Activated CD8-positive, alpha-beta memory T cell treated with anti-CD3 and anti-CD28 coated beads for 36 hours (primary cell): ENCODE measurements around the gene ZP1. TPM values are rescaled to one million over a fixed set of nuclear protein-coding genes. Genes with fewer than 3 reads are reported as not detected.

Experiments
- CTCF ChIA-PET: fragments of 350-600 bp; sonication (Branson Sonifier 250); formaldehyde crosslinking; loops from one replicate; lab custom pipeline; 2021; ENCODE audit warnings: antibody characterized with exemption; lab: Charles Lee
- POLR2A ChIA-PET: fragments of 350-600 bp; sonication (Branson Sonifier 250); formaldehyde crosslinking; loops from one replicate; lab custom pipeline; 2021; ENCODE audit warnings: antibody characterized with exemption; lab: Charles Lee
- total RNA-seq, 2 experiments: library from RNA; stranded (reverse); gene quantifications; one replicate each; pipeline ENCODE4 v1.2.3, GENCODE V29; 2021

The ZP1 gene
- total RNA-seq, 2 experiments from 2014 or later = not detected

DNA sequence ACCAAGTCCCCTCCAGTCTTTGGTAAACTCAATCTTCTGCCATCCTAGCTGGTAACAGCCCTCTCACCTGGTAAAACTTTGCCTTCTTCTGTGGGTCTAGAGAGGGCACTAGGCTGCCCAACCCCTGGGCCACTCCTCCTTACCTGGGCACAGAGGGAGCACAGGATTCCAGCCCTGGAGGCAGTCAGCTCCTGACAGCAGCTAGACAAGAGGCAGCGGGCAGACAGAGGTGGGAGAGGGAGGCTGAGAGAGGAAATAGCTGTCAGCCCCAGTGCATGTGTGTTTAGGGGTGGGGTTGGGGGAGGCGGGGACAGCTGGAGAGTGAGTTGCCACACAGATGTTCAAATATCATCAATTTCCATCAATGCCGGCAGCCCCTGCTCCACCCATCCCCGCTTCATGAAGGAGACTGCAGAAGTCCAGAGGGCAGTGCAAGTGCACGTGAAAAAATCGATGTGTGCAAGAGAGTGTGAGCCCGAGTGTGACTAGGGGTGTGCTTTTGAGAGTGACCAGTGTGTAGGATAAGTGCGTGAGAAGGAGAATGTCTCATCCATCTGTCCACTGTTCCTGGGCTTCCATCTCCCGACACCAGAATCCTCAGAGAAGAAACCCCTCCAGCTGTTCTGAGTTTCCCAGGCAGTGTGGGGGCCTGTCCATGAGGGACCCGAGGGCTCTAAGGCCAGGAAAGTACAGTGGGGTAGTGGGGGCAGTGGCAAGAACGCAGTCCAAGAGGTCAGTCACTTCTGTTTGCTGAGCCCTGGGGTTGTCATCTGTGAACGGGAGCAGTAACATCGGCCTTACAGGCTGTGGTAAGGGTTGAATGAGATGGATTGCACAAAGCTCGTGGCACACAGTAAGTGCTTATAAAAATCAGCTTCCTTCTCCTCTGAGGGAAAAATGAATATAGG, 11.4 kb upstream of the ZP1 start, which contains the start of gene PTGDR2:
TSS of gene PTGDR2 (minus strand) at position 225 of the 908 bp plus-strand sequence. CDS start 2,228 bp downstream, outside the sequence.
- ChIA-PET CTCF (interaction anchor here (1.3 kb wide), 1 partner anchor 25 kb away, joined by 5 read pairs; no protein-coding TSS in a partner anchor), POLR2A (interaction anchor here (0.5 to 0.6 kb wide), 2 partner anchors 9 to 255 kb away, joined by 3 to 5 read pairs; no protein-coding TSS in a partner anchor)

DNA sequence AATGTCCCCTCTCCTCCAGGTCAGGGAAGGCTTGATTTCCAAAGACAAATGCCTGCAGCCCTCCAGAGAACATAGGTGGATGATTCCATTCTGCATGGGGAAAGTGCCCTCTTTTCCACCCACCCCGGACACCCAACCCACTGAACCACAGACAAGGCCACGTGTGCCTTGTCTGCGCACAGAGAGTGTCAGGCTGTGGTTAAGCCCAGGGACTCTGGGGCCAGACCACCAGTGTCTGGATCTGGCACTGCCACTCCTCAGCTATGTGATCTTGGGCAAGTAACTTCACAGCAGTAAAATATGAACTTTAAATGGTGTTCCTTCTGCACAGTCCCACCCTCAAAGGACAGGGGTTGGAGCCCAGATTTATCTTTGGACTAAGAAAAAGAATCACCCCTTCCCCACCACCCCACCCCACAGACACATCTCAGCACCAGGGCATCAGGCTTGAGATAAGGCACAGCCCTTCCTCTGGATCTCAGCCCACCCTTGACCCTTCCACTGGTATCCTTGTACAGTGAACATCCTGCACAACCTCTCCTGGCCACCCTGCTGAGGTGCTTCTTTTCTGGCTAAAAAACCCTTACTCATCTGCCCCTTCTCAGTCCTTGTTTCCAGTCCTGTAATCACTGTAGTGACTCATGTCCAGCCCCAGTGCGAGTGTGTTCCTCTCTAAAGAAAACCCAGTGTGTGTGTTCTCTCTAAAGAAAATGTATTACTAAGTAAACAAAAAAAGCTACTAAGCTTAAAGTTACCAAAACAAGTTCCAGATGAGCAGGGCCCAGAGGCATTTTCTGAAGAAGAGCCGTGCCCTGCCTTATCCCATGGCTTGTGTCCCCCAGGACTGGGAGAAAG, 9.7 kb upstream of the ZP1 start:
- POLR2A ChIA-PET = no interaction called here
- CTCF ChIA-PET = interaction anchor here (1.1 kb wide), 1 partner anchor 42 kb away, joined by 4 read pairs; no protein-coding TSS in a partner anchor

GRCh38 chr11:60858236-60858635, 9.1 kb upstream of the ZP1 start:
- CTCF ChIA-PET = interaction anchor here (1.1 kb wide), 1 partner anchor 41 kb away, joined by 4 read pairs; no protein-coding TSS in a partner anchor
- POLR2A ChIA-PET = no interaction called here

DNA sequence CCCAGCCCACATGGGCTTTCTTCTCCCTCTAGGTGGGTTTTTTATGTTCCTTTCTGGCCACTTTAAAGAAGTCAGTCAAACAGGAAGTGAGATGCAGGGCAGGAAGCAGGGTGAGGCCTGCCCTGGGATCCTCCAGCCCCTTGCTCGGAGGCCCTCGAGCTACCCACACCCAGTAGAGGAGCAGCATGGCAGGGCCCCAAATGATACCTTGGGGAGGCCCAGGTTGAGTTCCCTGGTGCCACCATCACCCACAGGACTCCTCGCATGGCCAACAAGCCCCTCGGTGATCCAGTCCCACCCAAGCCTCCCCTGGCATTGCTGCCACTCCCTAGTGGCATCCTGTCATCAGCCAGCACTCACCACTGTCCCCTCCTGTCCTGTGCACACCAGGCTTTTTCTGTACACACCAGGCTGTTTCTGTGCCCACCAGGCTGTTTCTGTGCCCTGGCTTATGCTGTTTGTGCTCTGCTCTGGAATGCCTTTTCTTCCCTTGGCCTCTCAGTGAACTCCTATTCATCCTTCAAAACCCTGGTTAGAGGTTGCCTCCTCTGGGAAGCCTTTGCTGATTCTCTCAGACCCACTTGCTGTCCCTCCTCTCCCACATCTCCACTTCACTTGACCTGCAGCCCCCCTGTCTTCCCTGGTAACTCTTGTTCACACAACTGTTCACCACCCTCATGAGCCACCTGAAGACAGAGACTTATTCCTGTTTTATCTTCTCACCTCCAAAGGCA, 8.4 kb upstream of the ZP1 start:
- CTCF ChIA-PET = no interaction called here
- POLR2A ChIA-PET = no interaction called here

- CTCF ChIA-PET = interaction anchor here (0.7 to 1.5 kb wide), 3 partner anchors 27 to 477 kb away, joined by 3 to 6 read pairs (median 5); no protein-coding TSS in a partner anchor
- POLR2A ChIA-PET = no interaction called here
These were observed 7.6 kb upstream of the ZP1 start for GRCh38 chr11:60859616-60860250.

GRCh38 chr11:60860943-60861342, 6.4 kb upstream of the ZP1 start:
- POLR2A ChIA-PET = interaction anchor here (0.7 kb wide), 3 partner anchors 9 to 999 kb away, joined by 4 to 8 read pairs (median 7); no protein-coding TSS in a partner anchor
- CTCF ChIA-PET = interaction anchor here (1.5 kb wide), 1 partner anchor 38 kb away, joined by 5 read pairs; no protein-coding TSS in a partner anchor

- CTCF ChIA-PET = no interaction called here
- POLR2A ChIA-PET = no interaction called here
These were observed 5.2 kb upstream of the ZP1 start for GRCh38 chr11:60862171-60862570.

DNA sequence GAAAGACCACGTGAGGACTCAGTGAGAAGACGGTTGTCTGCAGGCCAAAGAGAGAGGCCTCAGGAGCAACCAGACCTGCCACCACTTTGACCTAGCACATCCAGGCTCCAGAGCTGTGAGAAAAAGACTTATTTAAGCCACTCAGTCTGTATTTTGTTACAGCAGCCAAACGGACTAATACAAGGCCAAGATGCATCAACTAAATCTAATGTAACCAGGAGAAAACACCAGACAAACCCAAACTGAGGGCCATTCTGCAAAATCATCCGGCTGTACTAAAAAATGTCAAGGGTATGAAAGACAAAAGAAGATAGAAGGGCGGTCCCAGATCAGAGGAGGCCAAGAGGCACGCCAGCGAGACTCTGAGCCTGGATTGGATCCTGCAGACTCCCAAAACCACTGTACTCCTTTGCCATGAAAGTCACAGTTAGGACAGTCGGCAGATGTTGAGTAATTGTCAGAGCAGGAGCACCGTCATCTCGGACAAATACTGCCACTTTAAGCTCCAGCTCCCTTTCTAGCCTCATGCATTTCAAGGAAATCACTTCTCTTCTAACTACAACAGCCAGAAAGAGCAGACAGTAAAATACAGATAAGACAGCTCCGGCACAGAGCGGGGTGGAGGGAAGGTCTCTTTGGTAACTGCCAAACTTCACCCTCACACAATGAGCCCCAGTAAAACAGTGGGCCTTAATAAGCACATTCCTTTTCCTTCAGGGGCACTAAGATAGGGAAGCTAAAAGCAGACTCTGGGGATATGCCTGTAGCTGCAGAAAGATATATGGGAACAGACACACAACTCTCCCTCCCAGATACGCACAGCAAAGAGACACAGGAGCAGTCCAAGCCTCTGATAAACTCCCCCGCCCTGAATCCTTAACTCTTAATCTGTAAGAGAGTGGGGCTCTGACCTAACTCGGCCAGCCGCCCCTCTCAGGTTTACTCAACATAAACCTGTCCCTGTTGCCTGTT, 3.5 kb upstream of the ZP1 start:
- CTCF ChIA-PET = no interaction called here
- POLR2A ChIA-PET = interaction anchor here (0.6 kb wide), 1 partner anchor 371 kb away, joined by 4 read pairs; the partner anchor contains the start of gene MS4A12

DNA sequence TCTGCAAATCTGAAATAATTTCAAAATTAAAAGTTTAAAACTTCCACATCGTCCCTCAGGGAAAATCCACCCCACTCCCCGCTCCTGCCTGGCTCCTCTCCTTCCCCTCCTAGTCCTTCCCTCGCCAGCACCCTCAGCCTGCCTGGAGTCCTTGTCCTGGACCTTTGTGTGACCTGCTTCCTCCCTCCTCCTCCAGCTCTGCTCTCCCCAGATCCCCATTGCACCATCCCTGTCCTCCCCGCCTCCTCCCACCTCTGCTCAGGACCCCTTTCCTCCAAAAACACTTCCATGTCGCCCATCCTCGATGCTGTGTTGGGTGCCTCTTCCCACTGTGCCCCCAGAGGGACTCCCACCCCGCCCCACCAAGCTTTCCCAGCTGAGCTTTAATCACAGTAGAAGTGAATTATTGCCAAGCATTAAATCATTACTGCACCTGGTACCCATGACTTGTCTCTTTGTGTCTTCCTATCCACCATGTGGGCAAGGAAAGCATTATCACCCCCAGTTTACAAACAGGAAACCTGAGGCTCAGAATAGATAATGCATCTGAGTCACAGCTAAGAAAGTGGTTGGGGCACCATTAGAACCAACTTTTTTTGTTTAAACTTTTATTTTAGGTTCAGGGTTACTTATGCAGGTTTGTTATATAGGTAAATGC, 2.4 kb upstream of the ZP1 start:
- ChIA-PET CTCF (no interaction called here), POLR2A (no interaction called here)

- CTCF ChIA-PET = interaction anchor here (1.2 to 2.1 kb wide), 2 partner anchors 37 to 38 kb away, joined by 3 to 6 read pairs; no protein-coding TSS in a partner anchor
- POLR2A ChIA-PET = no interaction called here
These were observed 734 bp downstream of the ZP1 start for GRCh38 chr11:60867871-60868681.

DNA sequence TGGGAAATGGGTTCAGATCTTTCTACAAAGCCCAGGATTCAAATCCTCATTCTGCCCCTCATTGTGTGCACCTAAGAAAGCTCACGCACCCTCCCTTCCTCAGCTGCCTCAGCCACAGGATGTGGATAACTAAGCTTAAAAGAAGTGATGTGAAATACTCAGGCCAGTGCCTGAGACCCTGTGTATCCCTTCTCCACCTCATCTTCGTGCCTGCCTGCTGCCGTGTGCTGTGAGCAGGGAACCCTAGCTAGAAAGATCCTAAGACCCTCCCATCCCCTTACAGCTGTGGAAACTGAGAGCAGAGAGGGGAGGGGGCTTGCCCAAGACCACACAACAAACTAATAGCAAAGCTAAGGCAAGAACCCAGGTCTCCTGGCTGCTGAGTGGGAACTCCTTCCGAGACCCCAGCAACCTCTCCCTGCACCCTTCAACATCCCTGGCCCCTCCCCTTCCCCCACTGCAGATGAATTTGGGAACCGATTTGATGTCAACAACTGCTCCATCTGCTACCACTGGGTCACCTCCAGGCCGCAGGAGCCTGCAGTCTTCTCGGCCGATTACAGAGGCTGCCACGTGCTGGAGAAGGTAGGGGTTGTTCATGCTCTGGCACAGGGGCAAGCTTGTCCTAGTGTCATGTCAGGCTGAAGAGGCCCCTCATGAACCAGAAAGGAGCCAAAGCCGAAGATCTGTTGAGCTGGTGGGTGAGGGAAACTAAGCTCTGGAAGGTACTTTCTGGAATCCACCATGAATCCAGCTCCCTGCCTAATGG, 1.5 kb downstream of the ZP1 start:
- POLR2A ChIA-PET = no interaction called here

GRCh38 chr11:60869451-60869825, 2.1 kb downstream of the ZP1 start:
- ChIA-PET CTCF (interaction anchor here (0.6 to 1.2 kb wide), 2 partner anchors 39 to 379 kb away, joined by 3 read pairs; no protein-coding TSS in a partner anchor), POLR2A (no interaction called here)

More for the DNA sequence above, 1.5 kb downstream of the ZP1 start:
- CTCF ChIA-PET = interaction anchor here (0.6 to 1.2 kb wide), 2 partner anchors 38 to 379 kb away, joined by 3 read pairs; no protein-coding TSS in a partner anchor

GRCh38 chr11:60870276-60870675, 2.9 kb downstream of the ZP1 start:
- ChIA-PET CTCF (interaction anchor here (1.0 to 1.1 kb wide), 2 partner anchors 34 to 39 kb away, joined by 3 to 4 read pairs; no protein-coding TSS in a partner anchor), POLR2A (no interaction called here)

DNA sequence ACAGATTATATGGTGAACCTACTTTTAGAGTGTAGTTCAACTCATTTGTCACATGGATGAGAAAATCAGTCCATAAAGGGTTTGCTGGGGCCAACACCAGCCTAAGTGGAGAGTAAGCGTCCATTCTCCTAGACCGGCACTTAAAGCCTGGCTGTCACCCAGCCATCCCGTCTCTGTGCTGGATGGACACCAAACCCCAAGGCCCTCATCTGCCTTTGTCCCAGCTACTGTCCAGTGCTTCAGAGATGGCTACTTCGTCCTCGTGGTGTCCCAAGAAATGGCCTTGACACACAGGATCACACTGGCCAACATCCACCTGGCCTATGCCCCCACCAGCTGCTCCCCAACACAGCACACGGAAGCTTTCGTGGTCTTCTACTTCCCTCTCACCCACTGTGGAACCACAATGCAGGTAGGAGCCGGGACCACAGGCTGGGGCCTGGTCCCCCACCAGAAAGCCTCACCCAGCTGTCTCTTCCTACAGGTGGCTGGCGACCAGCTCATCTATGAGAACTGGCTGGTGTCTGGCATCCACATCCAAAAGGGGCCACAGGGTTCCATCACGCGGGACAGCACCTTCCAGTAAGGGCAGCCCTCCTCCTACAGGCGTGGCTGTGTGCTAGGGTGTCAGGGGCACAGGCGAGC, 3.5 kb downstream of the ZP1 start:
- POLR2A ChIA-PET = no interaction called here

More for the DNA sequence above, 3.5 kb downstream of the ZP1 start:
- CTCF ChIA-PET = interaction anchor here (1.0 to 1.9 kb wide), 3 partner anchors 33 to 40 kb away, joined by 3 to 13 read pairs (median 4); no protein-coding TSS in a partner anchor
